Adrenal gland (tissue), 12 donors: ENCODE measurements around the gene NECAB2. TPM values are rescaled to one million over a fixed set of nuclear protein-coding genes. Genes with fewer than 3 reads are reported as not detected.

Source experiments
- DNase-seq, 7 donors: peaks; one replicate each; pipeline ENCODE4 v3.0.0-alpha.2; 2019 to 2020
- H3K27ac ChIP-seq, 5 donors: fragments of 200-600 bp; sonication (generic) in 4 of 5; 1 replicate in 3 of 5; 2 replicates in 2 of 5; pipeline versions ENCODE4 v1.5.1 to v1.8.0; 2016 to 2020; ENCODE audit warnings: mild to moderate bottlenecking in 1 of 5
- H3K27me3 ChIP-seq: fragments of 200-600 bp; 2 replicates; pipeline ENCODE4 v1.8.0; 2021
- H3K36me3 ChIP-seq, 2 donors: fragments of 200-600 bp; replicated peaks in 1 of 2; 1 replicate in 1 of 2; 2 replicates in 1 of 2; pipeline versions ENCODE4 v1.5.1 to v1.8.0; 2018 to 2022
- H3K4me1 ChIP-seq, 2 donors: fragments of 200-600 bp; replicated peaks in 1 of 2; 1 replicate in 1 of 2; 2 replicates in 1 of 2; pipeline versions ENCODE4 v1.5.1 to v1.8.0; 2018 to 2021
- H3K4me3 ChIP-seq, 4 donors: fragments of 200-600 bp; sonication (generic) in 3 of 4; one replicate each; pipeline ENCODE4 v1.5.1; 2016 to 2018
- H3K9me3 ChIP-seq, 3 donors: fragments of 200-600 bp; sonication (generic) in 1 of 3; replicated peaks in 1 of 3; 1 replicate in 2 of 3; 2 replicates in 1 of 3; pipeline versions ENCODE4 v1.5.1 to v1.8.0; 2016 to 2021
- CTCF ChIP-seq, 6 experiments: fragments of 450-650 bp in 4 of 6; fragments of 200-600 bp in 2 of 6; sonication (generic) in 1 of 6; IDR thresholded peaks; 1 replicate in 5 of 6; 2 replicates in 1 of 6; pipeline versions ENCODE4 v1.5.1 to v1.8.0; 2016 to 2021; ENCODE audit warnings: antibody characterized with exemption in 6 of 6, mild to moderate bottlenecking in 2 of 6, moderate library complexity in 1 of 6
- POLR2A ChIP-seq, 2 donors: fragments of 450-650 bp; IDR thresholded peaks; one replicate each; pipeline ENCODE4 v1.6.1; 2017; ENCODE audit warnings: antibody characterized with exemption in 2 of 2, mild to moderate bottlenecking in 2 of 2, moderate library complexity in 1 of 2
- WGBS, 4 donors: extraction: QIAGEN DNeasy Blood & Tissue Kit in 2 of 4; methylation state at CpG; one replicate each; pipeline versions ENCODE4 v1.1.5 to v1.1.7; 2013 to 2017; 5-methylcytosine and 5-hydroxymethylcytosine counted together
- intact Hi-C, 2 donors: fragments of 100-400 bp; cut with DNase I; formaldehyde crosslinking; loops; one replicate each; pipeline versions ENCODE4 v1.14.1 to v1.15.0; 2022 to 2023
- polyA plus RNA-seq, 3 donors: library from polyadenylated mRNA; stranded (reverse); fragments of 200-250 nt in 2 of 3; fragments of 350-450 nt in 1 of 3; fragmentation: Illumina TruSeq in 1 of 3; extraction: RNeasy Lipid Tissue Mini Kit (QIAGEN cat#74804) in 1 of 3; gene quantifications; one replicate each; pipeline ENCODE4 v1.2.3, GENCODE V29; 2013 to 2014
- total RNA-seq, 9 donors: library from RNA; depleted of rRNA in 4 of 9; stranded (reverse); fragments of >200 nt in 4 of 9; fragments of 120-200 nt in 1 of 9; fragmentation: NEBNext Ultra II Directional in 1 of 9; extraction: Animal tissue kit (Norgen Biotek cat#: 25700) in 1 of 9; gene quantifications; one replicate each; pipeline versions ENCODE4 v1.1.0 to v1.2.4, GENCODE V29; 2013 to 2023
- donor health status: healthy with polysubstance abuse.
- donor health status: Bipolar disorder and iron deficiency.
- donor health status: DM: yes; HTN: yes; CAD: no.
- donor health status: DM: no; HTN: no; CAD: no.
- donor health status: DM: no; HTN: no; CAD: no.
- donor health status: DM: yes; HTN: yes; CAD: no.

Gene NECAB2
- total and polyA plus RNA-seq, 12 donors: 0.14 to 2.1 (median 0.36) TPM; not detected in 3

- no peak for DNase-seq
- Histone ChIP-seq H3K27ac (no peak overlapping the region), H3K27me3 (no peaks in the 10 kb centered on the region), H3K9me3 (peaks cover 0 to 8% (median 0%) of the 10 kb centered on the region in 3 donors), H3K4me3 (no peak overlapping the region), H3K4me1 (no peaks in the 10 kb centered on the region), H3K36me3 (no peaks in the 10 kb centered on the region)
- no peak for TF ChIP-seq POLR2A (IDR thresholded peaks at IDR 0.05)
- 77 to 89% (median 86%) methylated on average over 12 to 15 of the region's 15 CpGs for WGBS, 4 donors
- intact Hi-C loops: no loop called here
Observed at GRCh38 chr16:83975590-83976260, 7.7 kb downstream of the NECAB2 start.

GRCh38 chr16:83977056-83977815 lies 9.2 kb downstream of the NECAB2 start:
- 77 to 95% (median 89%) methylated on average over 4 to 6 of the region's 6 CpGs for WGBS, 4 donors
- no peaks in the 10 kb centered on the region for H3K27me3 ChIP-seq
- intact Hi-C loops: no loop called here
- H3K4me1 ChIP-seq: no peaks in the 10 kb centered on the region
- no peak overlapping the region for H3K27ac ChIP-seq
- no peak for DNase-seq
- no peak for TF ChIP-seq POLR2A (IDR thresholded peaks at IDR 0.05)
- TF ChIP-seq CTCF (IDR thresholded peaks at IDR 0.05): no peak
- no peaks in the 10 kb centered on the region for H3K36me3 ChIP-seq
- H3K4me3 ChIP-seq: no peak overlapping the region
- peaks cover 0 to 8% (median 0%) of the 10 kb centered on the region in 3 donors for H3K9me3 ChIP-seq

GRCh38 chr16:83978401-83978904 lies 10.4 kb downstream of the NECAB2 start:
- Histone ChIP-seq H3K36me3 (no peaks in the 10 kb centered on the region), H3K27me3 (no peaks in the 10 kb centered on the region), H3K4me3 (no peak overlapping the region), H3K9me3 (peaks cover 0 to 8% (median 0%) of the 10 kb centered on the region in 3 donors), H3K4me1 (no peaks in the 10 kb centered on the region), H3K27ac (no peak overlapping the region)
- intact Hi-C loops: no loop called here
- DNase-seq: no peak
- 85 to 88% (median 87%) methylated on average over 5 of the region's 5 CpGs for WGBS, 4 donors
- TF ChIP-seq CTCF (IDR thresholded peaks at IDR 0.05) (no peak), POLR2A (IDR thresholded peaks at IDR 0.05) (no peak)

- H3K36me3 ChIP-seq: no peaks in the 10 kb centered on the region
- H3K27me3 ChIP-seq: no peaks in the 10 kb centered on the region
- no peaks in the 10 kb centered on the region for H3K4me1 ChIP-seq
- peaks cover 0 to 8% (median 0%) of the 10 kb centered on the region in 3 donors for H3K9me3 ChIP-seq
- intact Hi-C loops: no loop called here
- no peak overlapping the region for H3K4me3 ChIP-seq
- no peak overlapping the region for H3K27ac ChIP-seq
- WGBS, 4 donors: 85 to 94% (median 91%) methylated on average over 7 of the region's 7 CpGs
- TF ChIP-seq POLR2A (IDR thresholded peaks at IDR 0.05) (no peak), CTCF (IDR thresholded peaks at IDR 0.05) (no peak)
- DNase-seq: no peak
Observed at GRCh38 chr16:83979441-83979840, 11.4 kb downstream of the NECAB2 start.
